Keratinocyte (primary cell): ENCODE results near the gene ALB. TPM values are rescaled to one million over a fixed set of nuclear protein-coding genes. Genes with fewer than 3 reads are reported as not detected.
"Not testable (repeated sequence)": the region's sequence is repeated elsewhere in the genome, so short reads cannot be mapped to it uniquely, and the experiment has no call there.

ENCODE experiments used
- DNase-seq: peaks from one replicate; pipeline ENCODE4 v3.0.0-alpha.2; 2011; ENCODE audit warnings: low read depth, missing footprints, low spot score
- FAIRE-seq: peaks from 2 replicates; lab custom pipeline; 2011; peaks lifted over from hg19 to GRCh38; lab: Jason Lieb, UNC
- H2AFZ ChIP-seq: 2 replicates; pipeline ENCODE4 v1.6.0; 2012; ENCODE audit warnings: low read length, control low read depth, inconsistent platforms; ENCODE audit not compliant: control insufficient read depth
- H3K27ac ChIP-seq: 2 replicates; pipeline ENCODE4 v1.5.1; 2011; ENCODE audit warnings: low read length; ENCODE audit not compliant: control insufficient read depth, insufficient read depth
- H3K27me3 ChIP-seq: 3 replicates; pipeline ENCODE4 v1.6.0; 2011; ENCODE audit warnings: low read length; ENCODE audit not compliant: control insufficient read depth, insufficient read depth; ENCODE audit errors: extremely low read depth
- H3K36me3 ChIP-seq, 2 experiments: 2 replicates in 1 of 2; 3 replicates in 1 of 2; pipeline ENCODE4 v1.5.1; 2011; ENCODE audit warnings: low read length in 2 of 2, mild to moderate bottlenecking in 1 of 2; ENCODE audit not compliant: control insufficient read depth in 2 of 2, insufficient read depth in 2 of 2; ENCODE audit errors: extremely low read depth in 1 of 2
- H3K4me1 ChIP-seq: 3 replicates; pipeline ENCODE4 v1.5.1; 2011; ENCODE audit warnings: low read length; ENCODE audit not compliant: control insufficient read depth, insufficient read depth; ENCODE audit errors: extremely low read depth
- H3K4me2 ChIP-seq: 3 replicates; pipeline ENCODE4 v1.6.0; 2011; ENCODE audit warnings: low read depth, low read length; ENCODE audit not compliant: control insufficient read depth, insufficient read depth; ENCODE audit errors: extremely low read depth
- H3K4me3 ChIP-seq, 3 experiments: fragments of 200-600 bp in 1 of 3; sonication (generic) in 1 of 3; 2 replicates in 2 of 3; 3 replicates in 1 of 3; pipeline ENCODE4 v1.5.1; 2011 to 2016; ENCODE audit warnings: low read length in 3 of 3, mild to moderate bottlenecking in 3 of 3, control low read depth in 2 of 3, inconsistent platforms in 1 of 3, low read depth in 1 of 3, mixed read lengths in 1 of 3, mixed run types in 1 of 3, moderate library complexity in 1 of 3; ENCODE audit not compliant: control insufficient read depth in 2 of 3, insufficient read depth in 2 of 3; ENCODE audit errors: extremely low read depth in 1 of 3
- H3K79me2 ChIP-seq: 2 replicates; pipeline ENCODE4 v1.6.0; 2012; ENCODE audit warnings: low read length; ENCODE audit not compliant: control insufficient read depth, insufficient read depth
- H3K9ac ChIP-seq: 3 replicates; pipeline ENCODE4 v1.6.0; 2011; ENCODE audit warnings: low read length; ENCODE audit not compliant: control insufficient read depth, insufficient read depth; ENCODE audit errors: extremely low read depth
- H3K9me1 ChIP-seq: 3 replicates; pipeline ENCODE4 v1.6.0; 2011; ENCODE audit warnings: low read length; ENCODE audit not compliant: control insufficient read depth, insufficient read depth; ENCODE audit errors: extremely low read depth
- H3K9me3 ChIP-seq: 2 replicates; pipeline ENCODE4 v1.5.1; 2012; ENCODE audit warnings: low read depth, low read length; ENCODE audit not compliant: control insufficient read depth
- H4K20me1 ChIP-seq: 3 replicates; pipeline ENCODE4 v1.6.0; 2011; ENCODE audit warnings: low read length; ENCODE audit not compliant: control insufficient read depth, insufficient read depth; ENCODE audit errors: extremely low read depth
- EZH2 ChIP-seq: IDR thresholded peaks from one replicate; pipeline ENCODE4 v1.6.1; 2012; ENCODE audit warnings: inconsistent platforms, mild to moderate bottlenecking, low read length, moderate library complexity
- dilution Hi-C: fragments of 300-500 bp; cut with MboI; formaldehyde crosslinking; loops from one replicate; pipeline ENCODE4 v1.7.0; 2020; ENCODE audit warnings: low sequenced_read_pairs; ENCODE audit not compliant: extremely low pct_ligation_motif_present
- polyA plus RNA-seq, 5 experiments: library from polyadenylated mRNA; depleted of rRNA in 3 of 5; stranded (reverse) in 3 of 5; stranded (forward) in 1 of 5; unstranded in 1 of 5; fragments of >200 nt; gene quantifications; 1 replicate in 1 of 5; 2 replicates in 3 of 5; 3 replicates in 1 of 5; pipeline versions ENCODE4 v1.2.1 to v1.2.3, GENCODE V29; 2011 to 2012; ENCODE audit warnings: missing spikeins in 2 of 5, low read depth in 1 of 5, low replicate concordance in 1 of 5
- TF ChIP-seq, protein P1 (sequence below), 3 experiments: IDR thresholded peaks in 1 of 3; conservative IDR thresholded peaks in 1 of 3; optimal IDR thresholded peaks in 1 of 3; 2 replicates in 2 of 3; 3 replicates in 1 of 3; pipeline versions ENCODE3 to v1.5.1; 2011; ENCODE audit warnings: low read length in 3 of 3, mild to moderate bottlenecking in 3 of 3, moderate library complexity in 2 of 3, control low read depth in 1 of 3, inconsistent platforms in 1 of 3; ENCODE audit not compliant: insufficient read depth in 2 of 3; ENCODE audit errors: extremely low read depth in 1 of 3

The ALB gene
- polyA plus RNA-seq, 1 donor (not counting 4 experiments of a cell fraction or from before 2014, with no cell fraction given): not detected

- H3K4me3 ChIP-seq: no peak overlapping the region
- DNase-seq (no peak), FAIRE-seq (no peak)
- H3K36me3 ChIP-seq: no peaks in the 10 kb centered on the region
- no peaks in the 10 kb centered on the region for H3K9me1 ChIP-seq
- no peak for TF ChIP-seq EZH2
- TF ChIP-seq, protein P1, sequence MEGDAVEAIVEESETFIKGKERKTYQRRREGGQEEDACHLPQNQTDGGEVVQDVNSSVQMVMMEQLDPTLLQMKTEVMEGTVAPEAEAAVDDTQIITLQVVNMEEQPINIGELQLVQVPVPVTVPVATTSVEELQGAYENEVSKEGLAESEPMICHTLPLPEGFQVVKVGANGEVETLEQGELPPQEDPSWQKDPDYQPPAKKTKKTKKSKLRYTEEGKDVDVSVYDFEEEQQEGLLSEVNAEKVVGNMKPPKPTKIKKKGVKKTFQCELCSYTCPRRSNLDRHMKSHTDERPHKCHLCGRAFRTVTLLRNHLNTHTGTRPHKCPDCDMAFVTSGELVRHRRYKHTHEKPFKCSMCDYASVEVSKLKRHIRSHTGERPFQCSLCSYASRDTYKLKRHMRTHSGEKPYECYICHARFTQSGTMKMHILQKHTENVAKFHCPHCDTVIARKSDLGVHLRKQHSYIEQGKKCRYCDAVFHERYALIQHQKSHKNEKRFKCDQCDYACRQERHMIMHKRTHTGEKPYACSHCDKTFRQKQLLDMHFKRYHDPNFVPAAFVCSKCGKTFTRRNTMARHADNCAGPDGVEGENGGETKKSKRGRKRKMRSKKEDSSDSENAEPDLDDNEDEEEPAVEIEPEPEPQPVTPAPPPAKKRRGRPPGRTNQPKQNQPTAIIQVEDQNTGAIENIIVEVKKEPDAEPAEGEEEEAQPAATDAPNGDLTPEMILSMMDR (optimal IDR thresholded peaks at IDR 0.05 in 1 of 3, IDR thresholded peaks at IDR 0.05 in 1 of 3, conservative IDR thresholded peaks at IDR 0.05 in 1 of 3; ENCODE audit: extremely low read depth in 1 of 3, insufficient read depth in 2 of 3, low read length in 3 of 3): no peak
- H3K27me3 ChIP-seq: peaks cover 3% of the 10 kb centered on the region
- H3K9me3 ChIP-seq: no peaks in the 10 kb centered on the region
- no peak overlapping the region for H2AFZ ChIP-seq
- dilution Hi-C loops: no loop called here
- no peak overlapping the region for H3K27ac ChIP-seq
- no peak overlapping the region for H3K9ac ChIP-seq
- no peak overlapping the region for H3K4me2 ChIP-seq
- no peaks in the 10 kb centered on the region for H3K4me1 ChIP-seq
- no peaks in the 10 kb centered on the region for H4K20me1 ChIP-seq
- no peaks in the 10 kb centered on the region for H3K79me2 ChIP-seq
Observed at GRCh38 chr4:73388887-73389286, 15.2 kb upstream of the ALB start.

DNA sequence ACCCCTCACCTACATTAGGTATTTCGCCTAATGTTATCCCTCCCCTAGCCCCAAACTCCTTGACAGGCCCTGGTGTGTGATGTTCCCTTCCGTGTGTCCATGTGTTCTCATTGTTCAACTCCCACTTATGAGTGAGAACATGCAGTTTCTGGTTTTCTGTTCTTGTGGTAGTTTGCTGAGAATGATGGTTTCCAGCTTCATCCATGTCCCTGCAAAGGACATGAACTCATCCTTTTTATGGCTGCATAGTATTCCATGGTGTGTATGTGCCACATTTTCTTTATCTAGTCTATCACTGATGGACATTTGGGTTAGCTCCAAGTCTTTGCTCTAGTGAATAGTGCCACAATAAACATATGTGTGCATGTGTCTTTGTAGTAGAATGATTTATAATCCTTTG is 14.4 kb upstream of the ALB start:
- FAIRE-seq: not testable (repeated sequence)

GRCh38 chr4:73391774-73392173 is 12.3 kb upstream of the ALB start:
- no peak overlapping the region for H3K4me2 ChIP-seq
- dilution Hi-C loops: no loop called here
- H3K9me1 ChIP-seq: no peaks in the 10 kb centered on the region
- FAIRE-seq (no peak), DNase-seq (no peak)
- no peaks in the 10 kb centered on the region for H3K79me2 ChIP-seq
- H3K9me3 ChIP-seq: no peaks in the 10 kb centered on the region
- H3K4me3 ChIP-seq: no peak overlapping the region
- H3K27ac ChIP-seq: no peak overlapping the region
- no peaks in the 10 kb centered on the region for H3K4me1 ChIP-seq
- H3K36me3 ChIP-seq: no peaks in the 10 kb centered on the region
- no peak overlapping the region for H2AFZ ChIP-seq
- TF ChIP-seq, protein P1 (optimal IDR thresholded peaks at IDR 0.05 in 1 of 3, IDR thresholded peaks at IDR 0.05 in 1 of 3, conservative IDR thresholded peaks at IDR 0.05 in 1 of 3; ENCODE audit: extremely low read depth in 1 of 3, insufficient read depth in 2 of 3, low read length in 3 of 3): no peak
- no peak for TF ChIP-seq EZH2
- peaks cover 3% of the 10 kb centered on the region for H3K27me3 ChIP-seq
- no peak overlapping the region for H3K9ac ChIP-seq
- no peaks in the 10 kb centered on the region for H4K20me1 ChIP-seq

More for the DNA sequence above, 14.4 kb upstream of the ALB start:
- H3K4me1 ChIP-seq, H4K20me1 ChIP-seq, H3K4me2 ChIP-seq, DNase-seq, H3K79me2 ChIP-seq, H3K36me3 ChIP-seq, H3K9me3 ChIP-seq, H3K27me3 ChIP-seq, H3K4me3 ChIP-seq, dilution Hi-C loops, H3K9me1 ChIP-seq, H3K9ac ChIP-seq, H3K27ac ChIP-seq, H2AFZ ChIP-seq: not testable (repeated sequence)
